ENCODE measurements around the gene DNAJB2.

- TF ChIP-seq CTCF (IDR thresholded peaks at IDR 0.05 in 4 of 5, conservative IDR thresholded peaks at IDR 0.05 in 1 of 5) (no peak), POLR2A (IDR thresholded peaks at IDR 0.05) (no peak)
These were observed 12.3 kb upstream of the DNAJB2 start for GRCh38 chr2:219266886-219267285.
